Natural killer cell (primary cell): ENCODE data around the gene ERBB4. TPM values are rescaled to one million over a fixed set of nuclear protein-coding genes. Genes with fewer than 3 reads are reported as not detected.

Experiments used
- ATAC-seq, 3 donors: fragments of 150-1000 bp in 2 of 3; fragments of 200-7000 bp in 1 of 3; cut with Tn5 transposase; 1 replicate in 1 of 3; 2 replicates in 2 of 3; pipeline ENCODE4 v1.10.0; 2021; ENCODE audit warnings: mild to moderate bottlenecking in 2 of 3, moderate library complexity in 2 of 3
- DNase-seq, 2 donors: peaks; one replicate each; pipeline versions ENCODE4 v3.0.0 to v3.0.0-alpha.2; 2013 to 2021; ENCODE audit warnings: mixed read lengths in 1 of 2
- H3K27ac ChIP-seq: one replicate; pipeline ENCODE4 v1.5.1; 2013; ENCODE audit warnings: mild to moderate bottlenecking, low read length
- H3K27me3 ChIP-seq: one replicate; pipeline ENCODE4 v1.6.1; 2013; ENCODE audit warnings: low read length; ENCODE audit not compliant: control insufficient read depth, insufficient read depth
- H3K36me3 ChIP-seq: one replicate; pipeline ENCODE4 v1.6.1; 2013; ENCODE audit warnings: low read length; ENCODE audit not compliant: control insufficient read depth, insufficient read depth
- H3K4me1 ChIP-seq: one replicate; pipeline ENCODE4 v1.6.1; 2013; ENCODE audit warnings: low read length; ENCODE audit not compliant: control insufficient read depth, insufficient read depth
- H3K4me3 ChIP-seq: one replicate; pipeline ENCODE4 v1.5.1; 2013; ENCODE audit warnings: low read length
- H3K9me3 ChIP-seq: one replicate; pipeline ENCODE4 v1.6.1; 2013; ENCODE audit warnings: low read length; ENCODE audit not compliant: control insufficient read depth, insufficient read depth
- H3K27ac Mint-ChIP-seq, 2 donors: one replicate each; pipeline ENCODE4 v1.8.0; 2022; ENCODE audit warnings: mild to moderate bottlenecking in 2 of 2, mixed read lengths in 2 of 2, moderate library complexity in 1 of 2
- H3K27me3 Mint-ChIP-seq, 2 donors: one replicate each; pipeline ENCODE4 v1.8.0; 2022; ENCODE audit warnings: low read depth in 2 of 2, mixed read lengths in 2 of 2
- H3K36me3 Mint-ChIP-seq: one replicate; pipeline ENCODE4 v1.8.0; 2022; ENCODE audit warnings: mixed read lengths
- H3K4me1 Mint-ChIP-seq, 2 donors: one replicate each; pipeline ENCODE4 v1.8.0; 2022; ENCODE audit warnings: mixed read lengths in 2 of 2
- H3K4me3 Mint-ChIP-seq: one replicate; pipeline ENCODE4 v1.8.0; 2022; ENCODE audit warnings: mild to moderate bottlenecking, moderate library complexity, mixed read lengths
- H3K9me3 Mint-ChIP-seq, 2 donors: one replicate each; pipeline ENCODE4 v1.8.0; 2022; ENCODE audit warnings: mixed read lengths in 2 of 2
- CTCF ChIP-seq: fragments of 200-600 bp; IDR thresholded peaks from one replicate; pipeline ENCODE4 v1.8.0; 2022; ENCODE audit warnings: antibody characterized with exemption
- whole genome bisulfite sequencing: methylation state at CpG from one replicate; pipeline ENCODE4 v1.1.7; 2013; ENCODE audit warnings: missing lambda C conversion rate; ENCODE audit not compliant: insufficient coverage; 5-methylcytosine and 5-hydroxymethylcytosine counted together
- intact Hi-C: fragments of 100-400 bp; cut with micrococcal nuclease; formaldehyde crosslinking; loops from one replicate; pipeline ENCODE4 v1.14.2; 2022
- total RNA-seq, 4 donors: library from RNA; stranded (reverse); fragments of 120-200 nt in 1 of 4; gene quantifications; one replicate each; pipeline versions ENCODE4 v1.2.3 to v1.2.4, GENCODE V29; 2013 to 2022

The ERBB4 gene
- total RNA-seq, 3 donors from 2014 or later (not counting 1 experiment from before 2014, with no cell fraction given), result 0.08 TPM; not detected in 2

- no peaks in the 10 kb centered on the region for H3K36me3 ChIP-seq
- H3K4me3 Mint-ChIP-seq, result no peak overlapping the region
- no peaks in the 10 kb centered on the region for H3K27me3 Mint-ChIP-seq
- H3K27ac Mint-ChIP-seq, result no peak overlapping the region
- DNase-seq (no peak), ATAC-seq (no peak)
- H3K4me1 ChIP-seq, result no peaks in the 10 kb centered on the region
- H3K4me1 Mint-ChIP-seq, result no peaks in the 10 kb centered on the region
- no peak overlapping the region for H3K27ac ChIP-seq
- no peaks in the 10 kb centered on the region for H3K36me3 Mint-ChIP-seq
- intact Hi-C loops, result no loop called here
- no peak overlapping the region for H3K4me3 ChIP-seq
- 100% methylated on average over 1 of the region's 2 CpGs for WGBS
- peaks cover 6 to 13% of the 10 kb centered on the region in 2 donors for H3K9me3 Mint-ChIP-seq
- TF ChIP-seq CTCF, result no peak
- H3K9me3 ChIP-seq, result no peaks in the 10 kb centered on the region
- H3K27me3 ChIP-seq, result no peaks in the 10 kb centered on the region
These were observed 638.1 kb downstream of the ERBB4 start for GRCh38 chr2:211900518-211900917.

GRCh38 chr2:211900000-211900399, 638.6 kb downstream of the ERBB4 start:
- Histone ChIP-seq H3K4me1 (no peaks in the 10 kb centered on the region), H3K4me3 (no peak overlapping the region), H3K27me3 (no peaks in the 10 kb centered on the region), H3K27ac (no peak overlapping the region), H3K36me3 (no peaks in the 10 kb centered on the region), H3K9me3 (peaks cover 3% of the 10 kb centered on the region)
- Mint-ChIP-seq H3K9me3 (peaks cover 6 to 15% of the 10 kb centered on the region in 2 donors), H3K27ac (no peak overlapping the region), H3K4me3 (no peak overlapping the region), H3K27me3 (no peaks in the 10 kb centered on the region), H3K36me3 (no peaks in the 10 kb centered on the region), H3K4me1 (no peaks in the 10 kb centered on the region)
- 81% methylated on average over 5 of the region's 5 CpGs for WGBS
- no peak for TF ChIP-seq CTCF
- no peak for ATAC-seq
- no peak for DNase-seq
- intact Hi-C loops, result no loop called here

- H3K27me3 ChIP-seq, result no peaks in the 10 kb centered on the region
- DNase-seq (no peak), ATAC-seq (no peak)
- Mint-ChIP-seq H3K36me3 (no peaks in the 10 kb centered on the region), H3K27me3 (no peaks in the 10 kb centered on the region), H3K9me3 (peaks cover 9 to 19% of the 10 kb centered on the region in 2 donors), H3K4me3 (no peak overlapping the region), H3K4me1 (no peaks in the 10 kb centered on the region), H3K27ac (no peak overlapping the region)
- no peak overlapping the region for H3K4me3 ChIP-seq
- H3K27ac ChIP-seq, result no peak overlapping the region
- 88% methylated on average over 1 of the region's 1 CpG for WGBS
- no peaks in the 10 kb centered on the region for H3K4me1 ChIP-seq
- TF ChIP-seq CTCF, result no peak
- H3K9me3 ChIP-seq, result peaks cover 3% of the 10 kb centered on the region
- intact Hi-C loops, result no loop called here
- no peaks in the 10 kb centered on the region for H3K36me3 ChIP-seq
These were observed 639.9 kb downstream of the ERBB4 start for GRCh38 chr2:211898702-211899101.

- Mint-ChIP-seq H3K36me3 (no peaks in the 10 kb centered on the region), H3K9me3 (peaks cover 3 to 7% of the 10 kb centered on the region in 2 donors), H3K4me3 (no peak overlapping the region), H3K4me1 (no peaks in the 10 kb centered on the region), H3K27ac (no peak overlapping the region), H3K27me3 (no peaks in the 10 kb centered on the region)
- peaks cover 3% of the 10 kb centered on the region for H3K9me3 ChIP-seq
- intact Hi-C loops, result no loop called here
- no peak overlapping the region for H3K4me3 ChIP-seq
- H3K4me1 ChIP-seq, result no peaks in the 10 kb centered on the region
- no peak overlapping the region for H3K27ac ChIP-seq
- H3K27me3 ChIP-seq, result no peaks in the 10 kb centered on the region
- DNase-seq, result no peak
- WGBS, result 82% methylated on average over 5 of the region's 6 CpGs
- ATAC-seq, result no peak
- H3K36me3 ChIP-seq, result no peaks in the 10 kb centered on the region
- TF ChIP-seq CTCF, result no peak
These were observed 657.2 kb downstream of the ERBB4 start for GRCh38 chr2:211881449-211881848.
